Measurements from ENCODE around the gene MSLN.

MSLN gene

DNA sequence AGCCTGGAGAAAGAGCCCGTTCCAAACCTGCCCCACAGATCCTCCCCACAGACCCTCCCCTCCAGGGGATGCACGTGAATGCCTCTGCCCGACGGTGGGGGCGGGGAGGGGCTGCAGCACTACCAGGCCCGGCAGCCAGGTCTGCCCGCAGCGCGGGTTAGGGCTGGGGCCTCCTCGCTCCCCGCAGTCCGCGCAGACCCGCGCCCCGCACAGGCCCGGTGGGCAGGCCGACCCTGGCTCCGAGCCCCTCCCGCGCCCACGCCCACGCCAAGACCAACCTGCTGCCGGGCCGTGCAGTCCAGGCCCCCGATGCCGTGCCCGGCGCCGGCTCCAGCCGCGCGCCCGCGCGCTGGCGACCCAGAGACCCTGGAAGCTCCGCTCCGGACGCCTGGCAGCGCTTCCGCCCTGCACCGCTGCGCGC lies 27.5 kb downstream of the MSLN start, which contains the start of gene RPUSD1:
RPUSD1 (minus strand) TSS at position 404 of the 421 bp plus-strand sequence. CDS start 644 bp downstream, outside the sequence.
- no peaks in the 10 kb centered on the region for H3K27me3 ChIP-seq (replicated peaks; ENCODE audit: control insufficient read depth, insufficient read depth, low read length)
- TF ChIP-seq CTCF (IDR thresholded peaks at IDR 0.05; ENCODE audit: insufficient read depth, low read length, poor library complexity, severe bottlenecking): no peak
- no peak for DNase-seq (ENCODE audit: extremely low read depth, insufficient read length)
- H3K36me3 ChIP-seq (ENCODE audit: control insufficient read depth, insufficient read depth, low read length): peaks cover 17% of the 10 kb centered on the region
- peak within 1 kb of the TSS; percentile 99 for H3K4me3 ChIP-seq (replicated peaks; ENCODE audit: low read depth, low read length)

DNA sequence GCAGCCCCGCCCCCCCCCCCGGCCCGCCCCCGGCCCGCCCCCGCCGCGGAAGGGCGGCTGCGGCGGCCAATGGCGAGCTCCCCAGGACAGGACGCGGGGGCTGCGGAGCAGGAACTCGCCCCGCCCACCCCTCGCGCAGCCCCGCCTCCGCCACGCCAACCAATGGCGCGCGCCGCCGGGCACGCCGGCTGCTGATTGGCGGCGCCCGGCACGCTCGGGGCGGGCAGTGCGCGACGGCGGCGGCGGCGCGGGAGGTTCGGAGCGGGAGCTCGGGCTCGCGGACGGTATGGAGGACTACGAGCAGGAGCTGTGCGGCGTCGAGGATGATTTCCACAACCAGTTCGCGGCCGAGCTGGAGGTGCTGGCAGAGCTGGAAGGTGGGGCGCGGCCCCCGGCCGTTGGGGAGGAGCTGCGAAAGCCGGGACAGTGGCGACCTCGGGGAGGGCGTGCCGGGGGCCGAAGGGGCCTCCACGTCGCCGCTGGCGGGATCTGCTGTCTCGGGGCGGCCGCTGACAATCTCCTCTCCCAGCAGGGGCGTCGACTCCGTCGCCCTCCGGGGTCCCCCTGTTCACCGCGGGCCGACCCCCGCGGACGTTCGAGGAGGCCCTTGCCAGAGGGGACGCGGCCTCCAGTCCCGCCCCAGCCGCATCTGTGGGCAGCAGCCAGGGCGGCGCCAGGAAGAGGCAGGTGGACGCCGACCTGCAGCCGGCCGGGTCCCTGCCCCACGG lies 28.0 kb downstream of the MSLN start, which contains the start of gene CHTF18:
CHTF18 (plus strand) TSS at position 222 of the 728 bp plus-strand sequence; CDS start at position 287, 65 bp downstream.
- no peak for TF ChIP-seq CTCF (IDR thresholded peaks at IDR 0.05; ENCODE audit: insufficient read depth, low read length, poor library complexity, severe bottlenecking)
- peak; percentile 94 for DNase-seq (ENCODE audit: extremely low read depth, insufficient read length)
- Histone ChIP-seq H3K36me3 (ENCODE audit: control insufficient read depth, insufficient read depth, low read length) (peaks cover 17% of the 10 kb centered on the region), H3K4me3 (replicated peaks; ENCODE audit: low read depth, low read length) (peak within 1 kb of the TSS; percentile 99), H3K27me3 (replicated peaks; ENCODE audit: control insufficient read depth, insufficient read depth, low read length) (no peaks in the 10 kb centered on the region)

DNA sequence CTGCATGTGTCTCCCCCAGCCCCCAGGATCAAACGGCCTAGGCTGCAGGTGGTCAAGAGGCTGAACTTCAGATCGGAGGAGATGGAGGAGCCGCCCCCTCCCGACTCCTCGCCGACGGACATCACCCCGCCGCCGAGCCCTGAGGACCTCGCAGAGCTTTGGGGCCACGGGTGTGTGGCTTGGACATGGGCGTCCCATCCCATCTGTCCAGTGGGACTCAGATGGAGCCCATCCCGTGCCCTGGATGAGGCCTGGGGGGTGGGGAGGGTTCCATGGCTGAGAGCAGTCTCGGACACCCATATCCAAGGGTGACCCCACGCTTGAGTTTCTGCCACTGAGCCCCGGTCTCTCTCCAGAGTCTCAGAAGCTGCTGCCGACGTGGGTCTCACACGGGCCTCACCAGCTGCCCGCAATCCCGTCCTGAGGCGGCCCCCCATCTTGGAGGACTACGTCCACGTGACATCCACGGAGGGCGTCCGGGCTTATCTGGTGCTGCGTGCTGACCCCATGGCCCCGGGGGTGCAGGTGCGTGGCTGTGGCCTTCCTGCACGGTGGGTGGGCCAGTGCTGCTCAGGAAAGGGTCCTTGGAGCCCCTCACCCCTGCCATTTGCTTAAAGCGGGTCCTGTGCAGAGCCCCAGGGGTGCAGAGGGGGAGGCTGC lies 28.8 kb downstream of the MSLN start:
- Histone ChIP-seq H3K4me3 (replicated peaks; ENCODE audit: low read depth, low read length) (peak overlapping the region; percentile 93), H3K36me3 (ENCODE audit: control insufficient read depth, insufficient read depth, low read length) (peaks cover 17% of the 10 kb centered on the region), H3K27me3 (replicated peaks; ENCODE audit: control insufficient read depth, insufficient read depth, low read length) (no peaks in the 10 kb centered on the region)
- no peak for TF ChIP-seq CTCF (IDR thresholded peaks at IDR 0.05; ENCODE audit: insufficient read depth, low read length, poor library complexity, severe bottlenecking)
- no peak for DNase-seq (ENCODE audit: extremely low read depth, insufficient read length)

DNA sequence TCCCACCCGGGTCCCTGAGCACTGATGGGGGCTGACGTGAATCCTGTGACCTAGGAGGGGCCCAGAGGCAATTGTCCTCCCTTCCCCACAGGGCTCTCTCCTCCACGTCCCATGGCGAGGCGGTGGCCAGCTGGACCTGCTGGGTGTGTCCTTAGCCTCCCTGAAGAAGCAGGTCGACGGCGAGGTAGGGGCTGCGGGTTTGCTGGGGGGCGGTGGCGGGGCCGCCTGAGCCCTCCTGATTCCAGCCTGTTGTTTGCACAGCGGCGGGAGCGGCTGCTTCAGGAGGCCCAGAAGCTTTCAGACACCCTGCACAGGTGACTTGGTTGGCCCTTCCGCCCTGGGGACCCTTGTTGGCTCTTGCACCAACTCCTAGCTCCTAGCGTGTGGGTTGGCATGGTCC lies 29.6 kb downstream of the MSLN start:
- H3K4me3 ChIP-seq (replicated peaks; ENCODE audit: low read depth, low read length): no peak overlapping the region
- no peak for DNase-seq (ENCODE audit: extremely low read depth, insufficient read length)
- TF ChIP-seq CTCF (IDR thresholded peaks at IDR 0.05; ENCODE audit: insufficient read depth, low read length, poor library complexity, severe bottlenecking): no peak
- peaks cover 15% of the 10 kb centered on the region for H3K36me3 ChIP-seq (ENCODE audit: control insufficient read depth, insufficient read depth, low read length)
- H3K27me3 ChIP-seq (replicated peaks; ENCODE audit: control insufficient read depth, insufficient read depth, low read length): no peaks in the 10 kb centered on the region

DNA sequence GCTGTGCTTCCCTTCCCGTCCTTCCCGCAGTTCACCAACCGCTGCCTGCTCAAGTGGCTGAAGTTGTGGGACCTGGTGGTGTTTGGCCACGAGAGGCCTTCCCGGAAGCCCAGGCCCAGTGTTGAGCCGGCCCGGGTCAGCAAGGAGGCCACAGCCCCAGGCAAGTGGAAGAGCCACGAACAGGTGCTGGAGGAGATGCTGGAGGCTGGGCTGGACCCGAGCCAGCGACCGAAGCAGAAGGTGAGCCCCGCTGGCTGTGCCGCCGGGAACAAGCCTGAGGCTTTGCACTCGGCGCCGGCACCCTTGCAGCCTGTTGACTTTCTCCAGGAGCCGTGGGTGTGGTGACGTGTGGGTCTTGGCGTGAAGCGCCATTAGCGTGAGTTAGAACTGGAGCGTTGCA lies 30.6 kb downstream of the MSLN start:
- Histone ChIP-seq H3K36me3 (ENCODE audit: control insufficient read depth, insufficient read depth, low read length) (peaks cover 10% of the 10 kb centered on the region), H3K4me3 (replicated peaks; ENCODE audit: low read depth, low read length) (no peak overlapping the region), H3K27me3 (replicated peaks; ENCODE audit: control insufficient read depth, insufficient read depth, low read length) (no peaks in the 10 kb centered on the region)
- DNase-seq (ENCODE audit: extremely low read depth, insufficient read length): no peak
- TF ChIP-seq CTCF (IDR thresholded peaks at IDR 0.05; ENCODE audit: insufficient read depth, low read length, poor library complexity, severe bottlenecking): no peak
